PC-9 (cell line): Measurements from ENCODE around the gene STEAP3. TPM values are rescaled to one million over a fixed set of nuclear protein-coding genes. Genes with fewer than 3 reads are reported as not detected.

Source experiments
- BruUV-seq: library from RNA; stranded (reverse); fragments of 400-500 nt; replicated peaks from 2 replicates; lab custom pipeline; 2021; lab: Mats Ljungman, UMichigan
- CTCF ChIA-PET: fragments of 300-600 bp; sonication (Branson Sonifier 250); formaldehyde crosslinking; loops from one replicate; lab custom pipeline; 2022; ENCODE audit warnings: antibody characterized with exemption; lab: Charles Lee
- POLR2A ChIA-PET: fragments of 300-600 bp; sonication (Branson Sonifier 250); formaldehyde crosslinking; loops from one replicate; lab custom pipeline; 2022; ENCODE audit warnings: antibody characterized with exemption; ENCODE audit not compliant: unreplicated experiment; lab: Charles Lee
- DNase-seq, 2 experiments: peaks; one replicate each; pipeline versions ENCODE4 v3.0.0 to v3.0.0-alpha.2; 2015 to 2022; ENCODE audit warnings: mixed read lengths in 1 of 2
- H2AFZ ChIP-seq: fragments of 200-600 bp; sonication (generic); 2 replicates; pipeline ENCODE4 v1.8.1; 2017; ENCODE audit warnings: antibody characterized with exemption
- H3F3A ChIP-seq: fragments of 200-600 bp; sonication (generic); 2 replicates; pipeline ENCODE4 v1.8.1; 2017; ENCODE audit warnings: antibody characterized with exemption, mild to moderate bottlenecking, low read depth; ENCODE audit not compliant: insufficient read depth
- H3K27ac ChIP-seq: fragments of 200-600 bp; sonication (generic); 2 replicates; pipeline ENCODE4 v1.6.1; 2016; ENCODE audit warnings: mixed run types
- H3K27me3 ChIP-seq: fragments of 200-600 bp; sonication (generic); 2 replicates; pipeline ENCODE4 v1.6.1; 2016; ENCODE audit warnings: low read depth, mixed run types; ENCODE audit not compliant: insufficient read depth
- H3K36me3 ChIP-seq: fragments of 200-600 bp; sonication (generic); 2 replicates; pipeline ENCODE4 v1.6.1; 2016; ENCODE audit warnings: low read depth, mixed run types
- H3K4me1 ChIP-seq: fragments of 200-600 bp; sonication (generic); replicated peaks from 2 replicates; pipeline ENCODE4 v1.6.1; 2016; ENCODE audit warnings: mixed run types; ENCODE audit not compliant: insufficient read depth
- H3K4me2 ChIP-seq: fragments of 200-600 bp; sonication (generic); 2 replicates; pipeline ENCODE4 v1.6.1; 2017; ENCODE audit warnings: mixed run types
- H3K4me3 ChIP-seq: fragments of 200-600 bp; sonication (generic); 2 replicates; pipeline ENCODE4 v1.6.1; 2016; ENCODE audit warnings: mixed run types
- H3K79me2 ChIP-seq: fragments of 200-600 bp; sonication (generic); 2 replicates; pipeline ENCODE4 v1.6.1; 2017; ENCODE audit warnings: low read depth, mixed run types
- H3K9me2 ChIP-seq: fragments of 200-600 bp; sonication (generic); 2 replicates; pipeline ENCODE4 v1.8.1; 2017; ENCODE audit warnings: mild to moderate bottlenecking; ENCODE audit not compliant: insufficient read depth
- H3K9me3 ChIP-seq: fragments of 200-600 bp; sonication (generic); 2 replicates; pipeline ENCODE4 v1.8.1; 2016; ENCODE audit warnings: low read depth; ENCODE audit not compliant: insufficient read depth
- H4K20me1 ChIP-seq: fragments of 200-600 bp; sonication (generic); 2 replicates; pipeline ENCODE4 v1.8.1; 2017; ENCODE audit not compliant: insufficient read depth
- CTCF ChIP-seq: fragments of 200-600 bp; sonication (generic); conservative IDR thresholded peaks from 2 replicates; pipeline ENCODE4 v1.6.1; 2017; ENCODE audit warnings: mixed run types, antibody characterized with exemption, mild to moderate bottlenecking, moderate library complexity
- EZH2 ChIP-seq: fragments of 200-600 bp; sonication (generic); IDR thresholded peaks from 2 replicates; pipeline ENCODE4 v1.8.0; 2017; ENCODE audit warnings: antibody characterized with exemption, low read depth
- intact Hi-C: fragments of 100-400 bp; cut with micrococcal nuclease; formaldehyde crosslinking; loops from one replicate; pipeline ENCODE4 v1.10.0; 2022; ENCODE audit not compliant: unreplicated experiment
- total RNA-seq: library from RNA; stranded (reverse); gene quantifications from 2 replicates; pipeline ENCODE4 v1.2.3, GENCODE V29; 2021

Gene STEAP3
- total RNA-seq, 1 experiment from 2014 or later: 23.0 TPM

DNA sequence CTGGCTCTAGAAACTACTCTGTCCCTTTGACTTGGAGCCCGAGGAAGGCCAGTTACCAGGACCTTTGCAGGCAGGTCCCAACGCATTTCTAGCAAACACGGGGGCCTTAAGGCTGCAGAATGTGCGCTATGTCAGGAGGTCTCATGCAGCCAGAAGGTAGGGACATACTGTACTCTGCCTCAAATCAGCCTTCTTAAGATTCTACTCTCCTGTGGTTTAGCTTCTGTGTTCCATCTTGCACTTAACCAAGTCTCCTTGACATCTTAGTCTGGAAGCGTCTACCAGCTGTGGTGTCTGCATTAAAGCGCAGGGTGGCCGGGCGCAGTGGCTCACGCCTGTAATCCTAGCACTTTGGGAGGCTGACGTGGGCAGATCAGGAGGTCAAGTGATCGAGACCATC is 65.5 kb downstream of the STEAP3 start:
- H3K27ac ChIP-seq: no peak overlapping the region
- H2AFZ ChIP-seq: no peak overlapping the region
- POLR2A ChIA-PET: no interaction called here
- H3K27me3 ChIP-seq: no peaks in the 10 kb centered on the region
- no peak overlapping the region for H3K4me2 ChIP-seq
- no peaks in the 10 kb centered on the region for H3K9me3 ChIP-seq
- CTCF ChIA-PET: no interaction called here
- H4K20me1 ChIP-seq: no peaks in the 10 kb centered on the region
- no peaks in the 10 kb centered on the region for H3K36me3 ChIP-seq
- H3K9me2 ChIP-seq: no peaks in the 10 kb centered on the region
- no peaks in the 10 kb centered on the region for H3K79me2 ChIP-seq
- TF ChIP-seq EZH2 (no peak), CTCF (no peak)
- H3K4me3 ChIP-seq: no peak overlapping the region
- no peak for DNase-seq
- peaks cover 9% of the 10 kb centered on the region for H3F3A ChIP-seq
- no TSS peak for BruUV-seq
- H3K4me1 ChIP-seq: peaks cover 12% of the 10 kb centered on the region
- intact Hi-C loops: no loop called here

- Histone ChIP-seq H3F3A (peaks cover 4% of the 10 kb centered on the region), H3K4me1 (peaks cover 7% of the 10 kb centered on the region), H3K9me3 (no peaks in the 10 kb centered on the region), H3K79me2 (no peaks in the 10 kb centered on the region), H4K20me1 (no peaks in the 10 kb centered on the region), H3K27ac (no peak overlapping the region), H3K36me3 (no peaks in the 10 kb centered on the region), H3K27me3 (no peaks in the 10 kb centered on the region), H3K4me3 (no peak overlapping the region), H3K4me2 (no peak overlapping the region), H2AFZ (no peak overlapping the region), H3K9me2 (no peaks in the 10 kb centered on the region)
- CTCF ChIA-PET: no interaction called here
- DNase-seq: no peak
- intact Hi-C loops: loop anchor here (2.0 to 5.0 kb wide), 4 partner anchors 25 to 188 kb away; no protein-coding TSS in a partner anchor
- TF ChIP-seq EZH2: no peak
- TF ChIP-seq CTCF: no peak
- POLR2A ChIA-PET: no interaction called here
- BruUV-seq: no TSS peak
These were observed 66.0 kb downstream of the STEAP3 start for GRCh38 chr2:119289642-119290041.

DNA sequence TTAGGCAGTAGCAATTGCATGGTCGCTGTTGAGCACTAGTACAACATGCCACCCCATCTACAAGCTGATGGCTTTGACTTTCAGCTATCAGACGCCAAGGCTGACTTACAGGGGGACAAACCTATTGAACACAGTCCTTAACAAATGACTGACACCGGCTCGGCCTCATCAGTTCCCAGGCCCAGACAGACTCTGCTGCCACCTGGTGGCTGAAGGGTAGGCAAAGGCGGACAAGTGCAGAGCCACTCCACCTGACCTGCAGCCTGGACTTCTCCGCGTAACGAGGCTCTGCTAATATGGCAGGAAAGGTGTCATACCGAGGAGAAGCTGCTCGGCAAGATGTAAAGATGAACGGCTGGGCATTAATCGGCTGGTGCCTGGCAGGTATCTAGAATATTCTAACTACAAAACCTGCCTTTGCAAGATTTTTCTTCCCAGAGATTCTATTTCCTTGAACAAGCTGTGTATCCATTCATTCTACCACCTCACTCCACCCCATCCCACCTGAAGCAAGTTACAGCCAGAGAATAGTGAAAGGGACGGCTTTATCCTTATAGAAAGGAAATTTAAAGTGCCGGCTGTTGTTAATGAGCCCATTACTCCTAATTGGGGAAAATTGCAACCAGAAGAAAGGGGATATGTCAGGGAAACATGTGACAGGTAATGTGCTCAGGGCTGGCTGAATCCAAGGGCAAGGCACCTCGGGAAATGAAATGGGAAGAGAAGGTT is 67.4 kb downstream of the STEAP3 start:
- Histone ChIP-seq H3F3A (no peaks in the 10 kb centered on the region), H3K9me3 (no peaks in the 10 kb centered on the region), H3K36me3 (no peaks in the 10 kb centered on the region), H4K20me1 (no peaks in the 10 kb centered on the region), H3K4me2 (peak overlapping the region; percentile 45), H3K4me1 (peaks cover 5% of the 10 kb centered on the region), H2AFZ (no peak overlapping the region), H3K27me3 (no peaks in the 10 kb centered on the region), H3K79me2 (no peaks in the 10 kb centered on the region), H3K4me3 (no peak overlapping the region), H3K9me2 (no peaks in the 10 kb centered on the region), H3K27ac (no peak overlapping the region)
- peak; percentile 70 to 85 for DNase-seq
- intact Hi-C loops: loop anchor here (1.0 to 5.0 kb wide), 7 partner anchors 26 to 409 kb away; no protein-coding TSS in a partner anchor
- POLR2A ChIA-PET: no interaction called here
- CTCF ChIA-PET: interaction anchor here (0.7 to 1.0 kb wide), 3 partner anchors 36 to 413 kb away, joined by 3 to 4 read pairs (median 3); no protein-coding TSS in a partner anchor
- TF ChIP-seq CTCF (peak; percentile 99), EZH2 (no peak)
- BruUV-seq: no TSS peak
